ENCODE data around the gene PBX3.

PBX3 gene

GRCh38 chr9:125831054-125831453, 83.9 kb downstream of the PBX3 start:
- no peak overlapping the region for H3K4me3 ChIP-seq (ENCODE audit: low read length)
- H3K4me1 ChIP-seq (ENCODE audit: control insufficient read depth, low read depth, low read length) = no peaks in the 10 kb centered on the region

GRCh38 chr9:125831616-125832015, 84.4 kb downstream of the PBX3 start:
- no peaks in the 10 kb centered on the region for H3K4me1 ChIP-seq (ENCODE audit: control insufficient read depth, low read depth, low read length)
- H3K27me3 ChIP-seq (ENCODE audit: control insufficient read depth, insufficient read depth, low read length) = no peaks in the 10 kb centered on the region
- no peak overlapping the region for H3K27ac ChIP-seq (ENCODE audit: low read length)
- H3K4me3 ChIP-seq (ENCODE audit: low read length) = no peak overlapping the region
- no peak overlapping the region for H3K9ac ChIP-seq (ENCODE audit: low read length)
- H3K9me3 ChIP-seq (ENCODE audit: control insufficient read depth, low read depth, low read length) = no peaks in the 10 kb centered on the region
- H3K36me3 ChIP-seq (ENCODE audit: control insufficient read depth, low read depth, low read length) = no peaks in the 10 kb centered on the region

More at GRCh38 chr9:125831054-125831453, 83.9 kb downstream of the PBX3 start:
- Histone ChIP-seq H3K27me3 (ENCODE audit: control insufficient read depth, insufficient read depth, low read length) (no peaks in the 10 kb centered on the region), H3K27ac (ENCODE audit: low read length) (no peak overlapping the region), H3K9me3 (ENCODE audit: control insufficient read depth, low read depth, low read length) (no peaks in the 10 kb centered on the region), H3K36me3 (ENCODE audit: control insufficient read depth, low read depth, low read length) (no peaks in the 10 kb centered on the region), H3K9ac (ENCODE audit: low read length) (no peak overlapping the region)

GRCh38 chr9:125835655-125836054, 88.5 kb downstream of the PBX3 start:
- H3K27me3 ChIP-seq (ENCODE audit: control insufficient read depth, insufficient read depth, low read length) = no peaks in the 10 kb centered on the region
- no peak overlapping the region for H3K27ac ChIP-seq (ENCODE audit: low read length)
- no peaks in the 10 kb centered on the region for H3K9me3 ChIP-seq (ENCODE audit: control insufficient read depth, low read depth, low read length)
- peaks cover 2% of the 10 kb centered on the region for H3K4me1 ChIP-seq (ENCODE audit: control insufficient read depth, low read depth, low read length)
- H3K9ac ChIP-seq (ENCODE audit: low read length) = no peak overlapping the region
- no peak overlapping the region for H3K4me3 ChIP-seq (ENCODE audit: low read length)
- H3K36me3 ChIP-seq (ENCODE audit: control insufficient read depth, low read depth, low read length) = no peaks in the 10 kb centered on the region

GRCh38 chr9:125839317-125839716, 92.1 kb downstream of the PBX3 start:
- Histone ChIP-seq H3K27me3 (ENCODE audit: control insufficient read depth, insufficient read depth, low read length) (no peaks in the 10 kb centered on the region), H3K4me3 (ENCODE audit: low read length) (no peak overlapping the region), H3K9ac (ENCODE audit: low read length) (no peak overlapping the region), H3K9me3 (ENCODE audit: control insufficient read depth, low read depth, low read length) (no peaks in the 10 kb centered on the region), H3K36me3 (ENCODE audit: control insufficient read depth, low read depth, low read length) (no peaks in the 10 kb centered on the region), H3K27ac (ENCODE audit: low read length) (no peak overlapping the region), H3K4me1 (ENCODE audit: control insufficient read depth, low read depth, low read length) (peaks cover 23% of the 10 kb centered on the region)

- Histone ChIP-seq H3K36me3 (ENCODE audit: control insufficient read depth, low read depth, low read length) (no peaks in the 10 kb centered on the region), H3K4me3 (ENCODE audit: low read length) (no peak overlapping the region), H3K9ac (ENCODE audit: low read length) (no peak overlapping the region), H3K4me1 (ENCODE audit: control insufficient read depth, low read depth, low read length) (peaks cover 32% of the 10 kb centered on the region), H3K9me3 (ENCODE audit: control insufficient read depth, low read depth, low read length) (no peaks in the 10 kb centered on the region), H3K27ac (ENCODE audit: low read length) (no peak overlapping the region), H3K27me3 (ENCODE audit: control insufficient read depth, insufficient read depth, low read length) (no peaks in the 10 kb centered on the region)
These were observed 94.3 kb downstream of the PBX3 start for GRCh38 chr9:125841444-125841843.

GRCh38 chr9:125842242-125842641, 95.1 kb downstream of the PBX3 start:
- H3K4me1 ChIP-seq (ENCODE audit: control insufficient read depth, low read depth, low read length) = peaks cover 30% of the 10 kb centered on the region
- no peaks in the 10 kb centered on the region for H3K27me3 ChIP-seq (ENCODE audit: control insufficient read depth, insufficient read depth, low read length)
- H3K4me3 ChIP-seq (ENCODE audit: low read length) = no peak overlapping the region
- H3K9me3 ChIP-seq (ENCODE audit: control insufficient read depth, low read depth, low read length) = no peaks in the 10 kb centered on the region
- no peaks in the 10 kb centered on the region for H3K36me3 ChIP-seq (ENCODE audit: control insufficient read depth, low read depth, low read length)
- no peak overlapping the region for H3K27ac ChIP-seq (ENCODE audit: low read length)
- H3K9ac ChIP-seq (ENCODE audit: low read length) = no peak overlapping the region

GRCh38 chr9:125843646-125844045, 96.5 kb downstream of the PBX3 start:
- no peak overlapping the region for H3K9ac ChIP-seq (ENCODE audit: low read length)

GRCh38 chr9:125844611-125845010, 97.4 kb downstream of the PBX3 start:
- H3K9ac ChIP-seq (ENCODE audit: low read length) = no peak overlapping the region
- no peaks in the 10 kb centered on the region for H3K27me3 ChIP-seq (ENCODE audit: control insufficient read depth, insufficient read depth, low read length)
- H3K4me3 ChIP-seq (ENCODE audit: low read length) = no peak overlapping the region
- H3K36me3 ChIP-seq (ENCODE audit: control insufficient read depth, low read depth, low read length) = no peaks in the 10 kb centered on the region
- no peaks in the 10 kb centered on the region for H3K9me3 ChIP-seq (ENCODE audit: control insufficient read depth, low read depth, low read length)
- peak overlapping the region; percentile 4 for H3K27ac ChIP-seq (ENCODE audit: low read length)
- H3K4me1 ChIP-seq (ENCODE audit: control insufficient read depth, low read depth, low read length) = peaks cover 30% of the 10 kb centered on the region

More at GRCh38 chr9:125843646-125844045, 96.5 kb downstream of the PBX3 start:
- Histone ChIP-seq H3K36me3 (ENCODE audit: control insufficient read depth, low read depth, low read length) (no peaks in the 10 kb centered on the region), H3K4me3 (ENCODE audit: low read length) (no peak overlapping the region), H3K27ac (ENCODE audit: low read length) (no peak overlapping the region), H3K9me3 (ENCODE audit: control insufficient read depth, low read depth, low read length) (no peaks in the 10 kb centered on the region), H3K4me1 (ENCODE audit: control insufficient read depth, low read depth, low read length) (peaks cover 30% of the 10 kb centered on the region), H3K27me3 (ENCODE audit: control insufficient read depth, insufficient read depth, low read length) (no peaks in the 10 kb centered on the region)

GRCh38 chr9:125845271-125845808, 98.2 kb downstream of the PBX3 start:
- no peaks in the 10 kb centered on the region for H3K36me3 ChIP-seq (ENCODE audit: control insufficient read depth, low read depth, low read length)
- H3K27me3 ChIP-seq (ENCODE audit: control insufficient read depth, insufficient read depth, low read length) = no peaks in the 10 kb centered on the region
- H3K4me1 ChIP-seq (ENCODE audit: control insufficient read depth, low read depth, low read length) = peaks cover 30% of the 10 kb centered on the region
- H3K4me3 ChIP-seq (ENCODE audit: low read length) = no peak overlapping the region
- H3K9ac ChIP-seq (ENCODE audit: low read length) = no peak overlapping the region
- no peak overlapping the region for H3K27ac ChIP-seq (ENCODE audit: low read length)
- no peaks in the 10 kb centered on the region for H3K9me3 ChIP-seq (ENCODE audit: control insufficient read depth, low read depth, low read length)

- Histone ChIP-seq H3K9me3 (ENCODE audit: control insufficient read depth, low read depth, low read length) (no peaks in the 10 kb centered on the region), H3K4me3 (ENCODE audit: low read length) (no peak overlapping the region), H3K27me3 (ENCODE audit: control insufficient read depth, insufficient read depth, low read length) (no peaks in the 10 kb centered on the region), H3K36me3 (ENCODE audit: control insufficient read depth, low read depth, low read length) (no peaks in the 10 kb centered on the region), H3K9ac (ENCODE audit: low read length) (no peak overlapping the region), H3K4me1 (ENCODE audit: control insufficient read depth, low read depth, low read length) (peaks cover 22% of the 10 kb centered on the region), H3K27ac (ENCODE audit: low read length) (no peak overlapping the region)
These were observed 100.6 kb downstream of the PBX3 start for GRCh38 chr9:125847735-125848134.

- Histone ChIP-seq H3K4me3 (ENCODE audit: low read length) (no peak overlapping the region), H3K36me3 (ENCODE audit: control insufficient read depth, low read depth, low read length) (no peaks in the 10 kb centered on the region), H3K27me3 (ENCODE audit: control insufficient read depth, insufficient read depth, low read length) (no peaks in the 10 kb centered on the region), H3K27ac (ENCODE audit: low read length) (no peak overlapping the region), H3K9ac (ENCODE audit: low read length) (no peak overlapping the region), H3K4me1 (ENCODE audit: control insufficient read depth, low read depth, low read length) (peaks cover under 1% of the 10 kb centered on the region), H3K9me3 (ENCODE audit: control insufficient read depth, low read depth, low read length) (no peaks in the 10 kb centered on the region)
These were observed 103.0 kb downstream of the PBX3 start for GRCh38 chr9:125850106-125850632.

GRCh38 chr9:125850763-125851162, 103.6 kb downstream of the PBX3 start:
- Histone ChIP-seq H3K36me3 (ENCODE audit: control insufficient read depth, low read depth, low read length) (no peaks in the 10 kb centered on the region), H3K27ac (ENCODE audit: low read length) (no peak overlapping the region), H3K9ac (ENCODE audit: low read length) (no peak overlapping the region), H3K9me3 (ENCODE audit: control insufficient read depth, low read depth, low read length) (no peaks in the 10 kb centered on the region), H3K4me1 (ENCODE audit: control insufficient read depth, low read depth, low read length) (no peaks in the 10 kb centered on the region), H3K27me3 (ENCODE audit: control insufficient read depth, insufficient read depth, low read length) (no peaks in the 10 kb centered on the region), H3K4me3 (ENCODE audit: low read length) (no peak overlapping the region)
